Stimulated activated CD4-positive, alpha-beta T cell treated with anti-CD3 and anti-CD28 coated beads, Interleukin-15, amount 100 ng/mL, for 48 hours (primary cell): ENCODE results near the gene IRAK1.

Experiments
- DNase-seq, 2 donors: peaks; one replicate each; pipeline ENCODE4 v3.0.0-alpha.2; 2020; ENCODE audit warnings: low read depth in 2 of 2

The IRAK1 gene

GRCh38 chrX:154019061-154019621 lies 561 bp downstream of the IRAK1 start:
- DNase-seq: no peak

- DNase-seq: no peak
Observed at GRCh38 chrX:154018518-154019060, 1.1 kb downstream of the IRAK1 start.

GRCh38 chrX:154017766-154018517 lies 1.8 kb downstream of the IRAK1 start:
- DNase-seq: no peak

- no peak for DNase-seq
Observed at GRCh38 chrX:154016366-154017076, 3.2 kb downstream of the IRAK1 start.

- no peak for DNase-seq
Observed at GRCh38 chrX:154015581-154016264, 4.0 kb downstream of the IRAK1 start.

GRCh38 chrX:154014429-154015380 lies 5.0 kb downstream of the IRAK1 start:
- DNase-seq: no peak

GRCh38 chrX:154013614-154014360 lies 5.9 kb downstream of the IRAK1 start:
- no peak for DNase-seq

- DNase-seq: no peak
Observed at GRCh38 chrX:154013001-154013421, 6.7 kb downstream of the IRAK1 start.

GRCh38 chrX:154012336-154012991 lies 7.2 kb downstream of the IRAK1 start:
- DNase-seq: no peak

- no peak for DNase-seq
Observed at GRCh38 chrX:154011376-154012335, 8.0 kb downstream of the IRAK1 start.

- no peak for DNase-seq
Observed at GRCh38 chrX:154010330-154011087, 9.2 kb downstream of the IRAK1 start.

GRCh38 chrX:154008521-154008920 lies 11.2 kb downstream of the IRAK1 start:
- no peak for DNase-seq

- no peak for DNase-seq
Observed at GRCh38 chrX:154006947-154007346, 12.8 kb downstream of the IRAK1 start.

- no peak for DNase-seq
Observed at GRCh38 chrX:154004315-154004714, 15.4 kb downstream of the IRAK1 start.

- DNase-seq: no peak
Observed at GRCh38 chrX:154002215-154002719, 17.4 kb downstream of the IRAK1 start.

- DNase-seq: no peak
Observed at GRCh38 chrX:154000051-154000450, 19.7 kb downstream of the IRAK1 start.

- DNase-seq: no peak
Observed at GRCh38 chrX:153999359-154000037, 20.2 kb downstream of the IRAK1 start.
